Ascending aorta (tissue), 2 donors: ENCODE results near the gene CROT. TPM values are rescaled to one million over a fixed set of nuclear protein-coding genes. Genes with fewer than 3 reads are reported as not detected.

Source experiments
- DNase-seq, 2 donors: peaks; one replicate each; pipeline ENCODE4 v3.0.0-alpha.2; 2019; ENCODE audit warnings: low spot score in 2 of 2
- H3K27ac ChIP-seq, 2 donors: fragments of 200-600 bp; sonication (generic); one replicate each; pipeline ENCODE4 v1.5.1; 2016 to 2017; ENCODE audit warnings: mild to moderate bottlenecking in 1 of 2
- H3K27me3 ChIP-seq: fragments of 200-600 bp; sonication (generic); one replicate; pipeline ENCODE4 v1.5.1; 2017
- H3K36me3 ChIP-seq, 2 donors: fragments of 200-600 bp; sonication (generic); one replicate each; pipeline ENCODE4 v1.5.1; 2016
- H3K4me1 ChIP-seq, 2 donors: fragments of 200-600 bp; sonication (generic); one replicate each; pipeline ENCODE4 v1.5.1; 2016 to 2017; ENCODE audit warnings: mild to moderate bottlenecking in 1 of 2
- H3K4me3 ChIP-seq, 2 donors: fragments of 200-600 bp; sonication (generic); one replicate each; pipeline ENCODE4 v1.5.1; 2016 to 2017; ENCODE audit warnings: mild to moderate bottlenecking in 1 of 2
- H3K9me3 ChIP-seq, 2 donors: fragments of 200-600 bp; sonication (generic); one replicate each; pipeline ENCODE4 v1.5.1; 2016
- CTCF ChIP-seq, 3 experiments: fragments of 200-600 bp in 2 of 3; fragments of 450-650 bp in 1 of 3; sonication (generic) in 2 of 3; IDR thresholded peaks; one replicate each; pipeline ENCODE4 v1.5.1; 2016 to 2019; ENCODE audit warnings: antibody characterized with exemption in 3 of 3, mild to moderate bottlenecking in 1 of 3, moderate library complexity in 1 of 3
- intact Hi-C: fragments of 100-400 bp; cut with DNase I; formaldehyde crosslinking; loops from one replicate; pipeline ENCODE4 v1.15.1; 2023
- total RNA-seq: library from RNA; depleted of rRNA; stranded (reverse); fragments of >200 nt; gene quantifications from one replicate; pipeline ENCODE4 v1.1.0, GENCODE V29; 2016

Gene CROT
- total RNA-seq, 1 donor from 2014 or later, result 3.0 TPM

GRCh38 chr7:87398446-87398845 is 53.0 kb downstream of the CROT start:
- intact Hi-C loops, result no loop called here
- no peak overlapping the region for H3K4me3 ChIP-seq
- DNase-seq, result no peak
- no peaks in the 10 kb centered on the region for H3K9me3 ChIP-seq
- no peaks in the 10 kb centered on the region for H3K4me1 ChIP-seq
- H3K36me3 ChIP-seq, result peaks cover 11 to 25% of the 10 kb centered on the region in 2 donors
- H3K27ac ChIP-seq, result no peak overlapping the region
- no peak for TF ChIP-seq CTCF (IDR thresholded peaks at IDR 0.05)
- no peaks in the 10 kb centered on the region for H3K27me3 ChIP-seq

- no peaks in the 10 kb centered on the region for H3K9me3 ChIP-seq
- H3K36me3 ChIP-seq, result peaks cover 2 to 6% of the 10 kb centered on the region in 2 donors
- intact Hi-C loops, result no loop called here
- DNase-seq, result no peak
- H3K4me1 ChIP-seq, result no peaks in the 10 kb centered on the region
- H3K27ac ChIP-seq, result no peak overlapping the region
- no peak for TF ChIP-seq CTCF (IDR thresholded peaks at IDR 0.05)
- no peak overlapping the region for H3K4me3 ChIP-seq
- H3K27me3 ChIP-seq, result no peaks in the 10 kb centered on the region
These were observed 59.2 kb downstream of the CROT start for GRCh38 chr7:87404674-87405073.

- DNase-seq, result no peak
- no peak for TF ChIP-seq CTCF (IDR thresholded peaks at IDR 0.05)
- Histone ChIP-seq H3K36me3 (no peaks in the 10 kb centered on the region), H3K4me3 (peak overlapping the region in 1 of 2 donors; percentile 5), H3K4me1 (peaks cover 0 to 14% of the 10 kb centered on the region in 2 donors), H3K9me3 (no peaks in the 10 kb centered on the region), H3K27ac (peak overlapping the region; percentile 74 to 78), H3K27me3 (no peaks in the 10 kb centered on the region)
- intact Hi-C loops, result loop anchor here (5.0 kb wide), 1 partner anchor 259 kb away; the partner anchor contains the start of gene DMTF1
These were observed 65.7 kb downstream of the CROT start for GRCh38 chr7:87411186-87411585.

- TF ChIP-seq CTCF (IDR thresholded peaks at IDR 0.05), result no peak
- Histone ChIP-seq H3K27me3 (no peaks in the 10 kb centered on the region), H3K4me3 (no peak overlapping the region), H3K9me3 (no peaks in the 10 kb centered on the region), H3K4me1 (peaks cover 0 to 14% of the 10 kb centered on the region in 2 donors), H3K36me3 (no peaks in the 10 kb centered on the region), H3K27ac (peak overlapping the region; percentile 72 to 74)
- no peak for DNase-seq
- intact Hi-C loops, result loop anchor here (2.0 to 5.0 kb wide), 2 partner anchors 68 to 261 kb away; partner anchors contain the start of genes CROT and DMTF1
These were observed 67.6 kb downstream of the CROT start for GRCh38 chr7:87413029-87413428.

GRCh38 chr7:87413951-87414793 is 68.7 kb downstream of the CROT start:
- H3K36me3 ChIP-seq, result no peaks in the 10 kb centered on the region
- no peaks in the 10 kb centered on the region for H3K9me3 ChIP-seq
- no peak for DNase-seq
- TF ChIP-seq CTCF (IDR thresholded peaks at IDR 0.05), result no peak
- peak overlapping the region; percentile 72 to 74 for H3K27ac ChIP-seq
- intact Hi-C loops, result loop anchor here (2.0 to 5.0 kb wide), 2 partner anchors 69 to 262 kb away; partner anchors contain the start of genes CROT and DMTF1
- H3K4me1 ChIP-seq, result peaks cover 0 to 14% of the 10 kb centered on the region in 2 donors
- H3K27me3 ChIP-seq, result no peaks in the 10 kb centered on the region
- no peak overlapping the region for H3K4me3 ChIP-seq
